Fibroblast of upper back skin (primary cell): ENCODE measurements around the gene FBXO34.
A peak's percentile ranks its signal among the peaks of the same experiment; 100 is the strongest.
"Not testable (repeated sequence)": the region's sequence is repeated elsewhere in the genome, so short reads cannot be mapped to it uniquely, and the experiment has no call there.

Experiments
- DNase-seq: peaks from one replicate; pipeline ENCODE4 v3.0.0-alpha.2; 2013

The FBXO34 gene

GRCh38 chr14:55312379-55313030, 41.3 kb downstream of the FBXO34 start:
- not testable (repeated sequence) for DNase-seq

- no peak for DNase-seq
Measured at GRCh38 chr14:55313480-55313879, 42.3 kb downstream of the FBXO34 start.

GRCh38 chr14:55314449-55314848, 43.2 kb downstream of the FBXO34 start:
- DNase-seq: no peak

GRCh38 chr14:55316564-55316963, 45.3 kb downstream of the FBXO34 start:
- no peak for DNase-seq

- DNase-seq: no peak
Measured at GRCh38 chr14:55317542-55318306, 46.5 kb downstream of the FBXO34 start.

- DNase-seq: no peak
Measured at GRCh38 chr14:55318694-55319093, 47.5 kb downstream of the FBXO34 start.

- DNase-seq: no peak
Measured at GRCh38 chr14:55323910-55324309, 52.7 kb downstream of the FBXO34 start.

GRCh38 chr14:55324812-55325211, 53.6 kb downstream of the FBXO34 start:
- no peak for DNase-seq

- DNase-seq: no peak
Measured at GRCh38 chr14:55327179-55327578, 56.0 kb downstream of the FBXO34 start.

GRCh38 chr14:55328317-55328716, 57.1 kb downstream of the FBXO34 start:
- DNase-seq: peak; percentile 58

GRCh38 chr14:55329999-55330710, 58.9 kb downstream of the FBXO34 start:
- DNase-seq: peak; percentile 10

GRCh38 chr14:55332654-55333570, 61.7 kb downstream of the FBXO34 start:
- no peak for DNase-seq

- DNase-seq: peak; percentile 21
Measured at GRCh38 chr14:55333711-55334485, 62.7 kb downstream of the FBXO34 start.

GRCh38 chr14:55336162-55336561, 64.9 kb downstream of the FBXO34 start:
- peak; percentile 6 for DNase-seq

- DNase-seq: no peak
Measured at GRCh38 chr14:55336691-55337090, 65.5 kb downstream of the FBXO34 start.

GRCh38 chr14:55339770-55340169, 68.5 kb downstream of the FBXO34 start:
- DNase-seq: no peak

- DNase-seq: no peak
Measured at GRCh38 chr14:55340482-55340881, 69.3 kb downstream of the FBXO34 start.

GRCh38 chr14:55341781-55342180, 70.6 kb downstream of the FBXO34 start:
- DNase-seq: no peak

GRCh38 chr14:55344582-55345163, 73.5 kb downstream of the FBXO34 start:
- not testable (repeated sequence) for DNase-seq

- no peak for DNase-seq
Measured at GRCh38 chr14:55347040-55347439, 75.8 kb downstream of the FBXO34 start.

GRCh38 chr14:55347748-55348147, 76.5 kb downstream of the FBXO34 start:
- no peak for DNase-seq
